A172 (cell line): ENCODE results near the gene NFAM1. TPM values are rescaled to one million over a fixed set of nuclear protein-coding genes. Genes with fewer than 3 reads are reported as not detected.

Experiments used
- DNase-seq: peaks from one replicate; pipeline ENCODE4 v3.0.0-alpha.2; 2015; ENCODE audit warnings: low spot score
- total RNA-seq: library from RNA; depleted of rRNA; stranded (reverse); fragments of >200 nt; shearing (Covaris generic); gene quantifications from 2 replicates; pipeline ENCODE4 v1.2.3, GENCODE V29; 2014

NFAM1 gene
- total RNA-seq, 1 experiment from 2014 or later = 0.02 TPM

GRCh38 chr22:42416671-42417230 is 15.5 kb downstream of the NFAM1 start:
- no peak for DNase-seq

- no peak for DNase-seq
Observed at GRCh38 chr22:42414565-42415303, 17.5 kb downstream of the NFAM1 start.

- no peak for DNase-seq
Observed at GRCh38 chr22:42414021-42414420, 18.2 kb downstream of the NFAM1 start.

GRCh38 chr22:42412744-42413333 is 19.4 kb downstream of the NFAM1 start:
- no peak for DNase-seq

- DNase-seq = no peak
Observed at GRCh38 chr22:42410708-42411107, 21.5 kb downstream of the NFAM1 start.

- no peak for DNase-seq
Observed at GRCh38 chr22:42408810-42409529, 23.2 kb downstream of the NFAM1 start.

GRCh38 chr22:42408276-42408675 is 23.9 kb downstream of the NFAM1 start:
- no peak for DNase-seq

GRCh38 chr22:42404266-42404665 is 27.9 kb downstream of the NFAM1 start:
- DNase-seq = no peak

GRCh38 chr22:42401535-42402334 is 30.5 kb downstream of the NFAM1 start:
- DNase-seq = peak; percentile 12

- no peak for DNase-seq
Observed at GRCh38 chr22:42400811-42401534, 31.2 kb downstream of the NFAM1 start.

- peak; percentile 4 for DNase-seq
Observed at GRCh38 chr22:42399315-42400271, 32.6 kb downstream of the NFAM1 start.

- DNase-seq = no peak
Observed at GRCh38 chr22:42397332-42398249, 34.6 kb downstream of the NFAM1 start.

- no peak for DNase-seq
Observed at GRCh38 chr22:42396621-42397331, 35.4 kb downstream of the NFAM1 start.

- no peak for DNase-seq
Observed at GRCh38 chr22:42389143-42389542, 43.1 kb downstream of the NFAM1 start.

GRCh38 chr22:42388130-42388797 is 43.9 kb downstream of the NFAM1 start:
- DNase-seq = no peak

- no peak for DNase-seq
Observed at GRCh38 chr22:42387631-42388030, 44.6 kb downstream of the NFAM1 start.

- DNase-seq = no peak
Observed at GRCh38 chr22:42385696-42386095, 46.5 kb downstream of the NFAM1 start.

GRCh38 chr22:42384506-42384905 is 47.7 kb downstream of the NFAM1 start:
- DNase-seq = no peak
